GM12878 (cell line): Measurements from ENCODE around the gene FHOD3. TPM values are rescaled to one million over a fixed set of nuclear protein-coding genes. Genes with fewer than 3 reads are reported as not detected.
A peak's percentile ranks its signal among the peaks of the same experiment; 100 is the strongest.

Experiments
- ATAC-seq: fragments of 200-7000 bp; cut with Tn5 transposase; 3 replicates; pipeline ENCODE4 v1.9.1; 2020; ENCODE audit warnings: mild to moderate bottlenecking, moderate library complexity
- BruUV-seq: library from RNA; stranded (reverse); fragments of 400-500 nt; replicated peaks from 2 replicates; lab custom pipeline; 2021; lab: Mats Ljungman, UMichigan
- CTCF ChIA-PET: fragments of 300-600 bp; sonication (Branson Sonifier 250); formaldehyde crosslinking; extraction: SDS; loops from one replicate; lab custom pipeline; 2021; ENCODE audit warnings: inconsistent platforms; lab: Yijun Ruan, JAX
- POLR2A ChIA-PET: fragments of 350-600 bp; formaldehyde crosslinking; extraction: SDS; loops from one replicate; lab custom pipeline; 2021; ENCODE audit warnings: inconsistent platforms; lab: Charles Lee
- RAD21 ChIA-PET: fragments of 300-600 bp; sonication (Branson Sonifier 250); formaldehyde crosslinking; loops from one replicate; lab custom pipeline; 2023; ENCODE audit warnings: antibody characterized with exemption; ENCODE audit not compliant: unreplicated experiment; lab: Charles Lee
- SMC1A ChIA-PET: fragments of 300-600 bp; sonication (Branson Sonifier 250); formaldehyde crosslinking; loops from one replicate; lab custom pipeline; 2023; ENCODE audit not compliant: unreplicated experiment, uncharacterized antibody; lab: Charles Lee
- DNase-seq: peaks from one replicate; pipeline ENCODE4 v3.0.0-alpha.2; 2011; ENCODE audit warnings: low read depth, low spot score
- FAIRE-seq: peaks from 3 replicates; lab custom pipeline; 2011; peaks lifted over from hg19 to GRCh38; lab: Jason Lieb, UNC
- H2AFZ ChIP-seq: 2 replicates; pipeline ENCODE4 v1.6.0; 2011; ENCODE audit warnings: low read depth, low read length, control low read depth; ENCODE audit not compliant: control insufficient read depth
- H3K27ac ChIP-seq: 2 replicates; pipeline ENCODE4 v1.5.1; 2011; ENCODE audit warnings: control low read depth; ENCODE audit not compliant: control insufficient read depth, insufficient read depth
- H3K27me3 ChIP-seq, 2 experiments: replicated peaks in 1 of 2; 2 replicates each; pipeline versions ENCODE4 v1.6.0 to v1.6.1; 2011; ENCODE audit warnings: low read length in 1 of 2; ENCODE audit not compliant: control insufficient read depth in 2 of 2, insufficient read depth in 2 of 2
- H3K36me3 ChIP-seq, 2 experiments: 2 replicates each; pipeline ENCODE4 v1.5.1; 2011; ENCODE audit warnings: low read length in 1 of 2; ENCODE audit not compliant: control insufficient read depth in 2 of 2, insufficient read depth in 2 of 2
- H3K4me1 ChIP-seq: 2 replicates; pipeline ENCODE4 v1.6.1; 2011; ENCODE audit warnings: mild to moderate bottlenecking, low read length, moderate library complexity, mixed read lengths; ENCODE audit not compliant: control insufficient read depth, insufficient read depth
- H3K4me2 ChIP-seq: 2 replicates; pipeline ENCODE4 v1.6.0; 2011; ENCODE audit warnings: control low read depth; ENCODE audit not compliant: control insufficient read depth, insufficient read depth
- H3K4me3 ChIP-seq: fragments of 200-600 bp; sonication (generic); 2 replicates; pipeline ENCODE4 v1.5.1; 2016
- H3K79me2 ChIP-seq: 2 replicates; pipeline ENCODE4 v1.6.0; 2011; ENCODE audit warnings: low read length; ENCODE audit not compliant: control insufficient read depth, insufficient read depth
- H3K9ac ChIP-seq: 2 replicates; pipeline ENCODE4 v1.8.0; 2011; ENCODE audit warnings: low read length, control low read depth, mixed read lengths; ENCODE audit not compliant: control insufficient read depth, insufficient read depth
- H3K9me3 ChIP-seq: replicated peaks from 3 replicates; pipeline ENCODE4 v1.5.1; 2011; ENCODE audit warnings: mild to moderate bottlenecking, low read length; ENCODE audit not compliant: control insufficient read depth, insufficient read depth
- H4K20me1 ChIP-seq: 2 replicates; pipeline ENCODE4 v1.6.0; 2011; ENCODE audit not compliant: control insufficient read depth, insufficient read depth
- CREB1 ChIP-seq: IDR thresholded peaks from 2 replicates; pipeline ENCODE4 v1.6.1; 2012; ENCODE audit warnings: low read depth, mild to moderate bottlenecking, inconsistent platforms
- MEF2A ChIP-seq: IDR thresholded peaks from 2 replicates; pipeline ENCODE4 v1.6.1; 2011; ENCODE audit warnings: low read depth, mild to moderate bottlenecking, low read length, moderate library complexity; ENCODE audit not compliant: insufficient read depth
- NR2F1 ChIP-seq: fragments of 450-650 bp; conservative IDR thresholded peaks from 2 replicates; pipeline ENCODE4 v1.6.1; 2017; ENCODE audit warnings: mild to moderate bottlenecking
- RAD21 ChIP-seq: IDR thresholded peaks from 2 replicates; pipeline ENCODE4 v1.6.1; 2011; ENCODE audit warnings: mild to moderate bottlenecking, low read depth, low read length, moderate library complexity; ENCODE audit not compliant: insufficient read depth
- RB1 ChIP-seq: fragments of 450-650 bp; formaldehyde crosslinking; IDR thresholded peaks from 2 replicates; pipeline ENCODE4 v1.6.1; 2017; ENCODE audit warnings: mild to moderate bottlenecking, borderline replicate concordance
- SMARCA5 ChIP-seq: fragments of 450-650 bp; IDR thresholded peaks from 2 replicates; pipeline ENCODE4 v1.6.1; 2017; ENCODE audit warnings: mild to moderate bottlenecking
- SMC3 ChIP-seq: IDR thresholded peaks from 2 replicates; pipeline ENCODE4 v1.6.1; 2011; ENCODE audit warnings: low read length, improper control_type of control experiment, borderline replicate concordance
- YY1 ChIP-seq: IDR thresholded peaks from 2 replicates; pipeline ENCODE4 v1.6.1; 2011; ENCODE audit warnings: low read depth, mild to moderate bottlenecking, low read length
- WGBS: methylation state at CpG from one replicate; pipeline ENCODE4 v1.1.6; 2016; ENCODE audit warnings: low lambda C conversion rate; ENCODE audit not compliant: insufficient replicate concordance, insufficient coverage; ENCODE audit errors: missing lambda C conversion rate; 5-methylcytosine and 5-hydroxymethylcytosine counted together
- in situ Hi-C: fragments of 300-500 bp; cut with MboI; formaldehyde crosslinking; loops from 9 replicates; pipeline ENCODE4 v1.14.3; 2018; ENCODE audit warnings: mixed read lengths
- intact Hi-C: fragments of 100-400 bp; cut with micrococcal nuclease; formaldehyde crosslinking; loops from one replicate; pipeline ENCODE4 v1.14.2; 2022; ENCODE audit not compliant: unreplicated experiment
- polyA plus RNA-seq, 11 experiments: library from polyadenylated mRNA; depleted of rRNA in 4 of 11; unstranded in 6 of 11; stranded (reverse) in 5 of 11; fragments of >200 nt; fragmentation: Nextera tagmentation in 4 of 11; fragmentation: Illumina TruSeq in 1 of 11; extraction: Ambion mirVana in 4 of 11; extraction: Trizol in 1 of 11; gene quantifications; 1 replicate in 1 of 11; 2 replicates in 10 of 11; pipeline versions ENCODE4 v1.2.1 to v1.2.3, GENCODE V29; 2011 to 2016; ENCODE audit warnings: inconsistent platforms in 2 of 11, missing spikeins in 2 of 11, low read depth in 1 of 11
- total RNA-seq, 4 experiments: library from RNA; depleted of rRNA in 3 of 4; stranded (reverse); fragments of >200 nt in 3 of 4; fragmentation: Illumina TruSeq in 1 of 4; extraction: Trizol in 1 of 4; gene quantifications; 2 replicates each; pipeline versions ENCODE4 v1.2.1 to v1.2.3, GENCODE V29; 2013 to 2021
- TF ChIP-seq, protein P1 (sequence below), 3 experiments: IDR thresholded peaks in 2 of 3; conservative IDR thresholded peaks in 1 of 3; 2 replicates each; pipeline ENCODE4 v1.5.1; 2011; ENCODE audit warnings: low read depth in 3 of 3, low read length in 3 of 3, mild to moderate bottlenecking in 3 of 3, control low read depth in 2 of 3, moderate library complexity in 2 of 3, inconsistent platforms in 1 of 3, mixed read lengths in 1 of 3; ENCODE audit not compliant: control insufficient read depth in 2 of 3, insufficient read depth in 1 of 3; ENCODE audit errors: extremely low read depth in 1 of 3

FHOD3 gene
- total and polyA plus RNA-seq, 10 of the 15 experiments (the other 5 are each of a cell fraction or from before 2014, with no cell fraction given) = 0.77 to 26.7 (median 10.4) TPM

DNA sequence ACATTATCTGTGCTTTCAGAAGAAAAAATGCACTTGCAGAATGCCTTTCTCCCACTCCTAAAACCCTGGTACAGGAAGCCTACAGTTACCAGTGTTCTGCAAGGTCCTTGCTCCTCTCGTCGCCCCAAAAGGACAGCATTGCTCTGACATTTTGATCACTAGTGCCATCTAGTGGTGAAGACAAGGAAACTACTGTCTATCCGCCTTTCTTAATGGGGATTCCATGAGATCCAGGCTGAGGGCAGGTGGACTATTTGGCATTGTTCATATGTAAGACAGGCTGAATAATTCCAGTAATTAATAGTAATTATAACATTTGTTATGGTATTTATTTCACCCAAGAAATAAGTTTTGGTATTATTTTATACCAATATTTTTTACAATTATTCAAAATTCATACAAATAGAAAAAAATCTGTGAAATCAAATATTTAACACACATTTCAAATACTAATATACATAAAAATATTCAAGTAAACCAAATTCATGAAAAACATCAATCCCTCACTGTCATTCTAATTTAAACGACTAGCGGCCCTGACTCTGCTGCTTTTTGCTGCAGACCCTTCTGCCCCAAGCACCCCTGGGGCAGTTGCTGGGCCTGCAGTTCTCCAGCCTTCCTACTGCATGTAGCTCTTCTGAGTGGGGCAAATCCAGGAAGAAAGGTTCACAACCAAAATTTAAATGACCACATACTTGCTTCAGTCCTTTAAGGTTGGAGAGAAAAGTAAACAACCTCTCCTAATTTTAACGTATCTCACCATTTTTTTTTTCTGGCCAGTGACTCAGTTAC, 512.3 kb downstream of the FHOD3 start:
- Histone ChIP-seq H3K27ac (no peak overlapping the region), H3K27me3 (no peaks in the 10 kb centered on the region), H3K79me2 (no peaks in the 10 kb centered on the region), H3K9me3 (no peaks in the 10 kb centered on the region), H3K4me3 (no peak overlapping the region), H3K4me1 (no peaks in the 10 kb centered on the region), H4K20me1 (no peaks in the 10 kb centered on the region), H3K36me3 (peaks cover 6 to 11% of the 10 kb centered on the region in 2 experiments; a peak in 3 of 4 replicates), H3K9ac (no peak overlapping the region), H2AFZ (no peak overlapping the region), H3K4me2 (no peak overlapping the region)
- RAD21 ChIA-PET = interaction anchor here (0.9 to 2.5 kb wide), 6 partner anchors 121 to 714 kb away, joined by 3 to 18 read pairs (median 3); no protein-coding TSS in a partner anchor
- 51% methylated on average over 6 of the region's 6 CpGs for WGBS
- TF ChIP-seq RAD21 = peak; percentile 78
- TF ChIP-seq, protein P1, sequence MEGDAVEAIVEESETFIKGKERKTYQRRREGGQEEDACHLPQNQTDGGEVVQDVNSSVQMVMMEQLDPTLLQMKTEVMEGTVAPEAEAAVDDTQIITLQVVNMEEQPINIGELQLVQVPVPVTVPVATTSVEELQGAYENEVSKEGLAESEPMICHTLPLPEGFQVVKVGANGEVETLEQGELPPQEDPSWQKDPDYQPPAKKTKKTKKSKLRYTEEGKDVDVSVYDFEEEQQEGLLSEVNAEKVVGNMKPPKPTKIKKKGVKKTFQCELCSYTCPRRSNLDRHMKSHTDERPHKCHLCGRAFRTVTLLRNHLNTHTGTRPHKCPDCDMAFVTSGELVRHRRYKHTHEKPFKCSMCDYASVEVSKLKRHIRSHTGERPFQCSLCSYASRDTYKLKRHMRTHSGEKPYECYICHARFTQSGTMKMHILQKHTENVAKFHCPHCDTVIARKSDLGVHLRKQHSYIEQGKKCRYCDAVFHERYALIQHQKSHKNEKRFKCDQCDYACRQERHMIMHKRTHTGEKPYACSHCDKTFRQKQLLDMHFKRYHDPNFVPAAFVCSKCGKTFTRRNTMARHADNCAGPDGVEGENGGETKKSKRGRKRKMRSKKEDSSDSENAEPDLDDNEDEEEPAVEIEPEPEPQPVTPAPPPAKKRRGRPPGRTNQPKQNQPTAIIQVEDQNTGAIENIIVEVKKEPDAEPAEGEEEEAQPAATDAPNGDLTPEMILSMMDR (IDR thresholded peaks at IDR 0.05 in 2 of 3, conservative IDR thresholded peaks at IDR 0.05 in 1 of 3; ENCODE audit: control insufficient read depth in 2 of 3, extremely low read depth in 1 of 3, insufficient read depth in 1 of 3, low read depth in 3 of 3, low read length in 3 of 3) = peak; percentile 75 to 86 (median 80)
- TF ChIP-seq RB1 = no peak
- TF ChIP-seq CREB1 = no peak
- 0 out of 2 replicates have a peak, but pooled peaks have one; percentile 34 for TF ChIP-seq YY1
- peak; percentile 50; the same call in 1 of the 2 replicates for TF ChIP-seq SMC3
- no peak for TF ChIP-seq MEF2A
- no peak for TF ChIP-seq NR2F1
- TF ChIP-seq SMARCA5 = peak; percentile 25; the same call in 1 of the 2 replicates
- BruUV-seq = no TSS peak
- peak; percentile 99 for ATAC-seq
- CTCF ChIA-PET = interaction anchor here (0.7 to 8.3 kb wide), 15 partner anchors 8 to 714 kb away, joined by 3 to 68 read pairs (median 4); partner anchors contain the start of genes KIAA1328 and TPGS2
- SMC1A ChIA-PET = interaction anchor here (0.7 to 2.2 kb wide), 7 partner anchors 11 to 715 kb away, joined by 3 to 14 read pairs (median 4); no protein-coding TSS in a partner anchor
- peak; percentile 80 for FAIRE-seq
- in situ Hi-C loops = loop anchor here (25.0 kb wide), 1 partner anchor 1222 kb away; the partner anchor contains the start of gene GALNT1
- peak; percentile 27 for DNase-seq
- POLR2A ChIA-PET = no interaction called here
- intact Hi-C loops = loop anchor here (2.0 to 10.0 kb wide), 3 partner anchors 121 to 713 kb away; no protein-coding TSS in a partner anchor
